K562 (cell line): ENCODE data around the gene SEMA6B. TPM values are rescaled to one million over a fixed set of nuclear protein-coding genes. Genes with fewer than 3 reads are reported as not detected.

Source experiments
- ATAC-seq: fragments of 200-7000 bp; cut with Tn5 transposase; 3 replicates; pipeline ENCODE4 v1.9.1; 2020; ENCODE audit warnings: moderate library complexity
- BruUV-seq: library from RNA; stranded (reverse); fragments of 400-500 nt; replicated peaks from 2 replicates; lab custom pipeline; 2021; lab: Mats Ljungman, UMichigan
- CTCF ChIA-PET: fragments of 300-600 bp; formaldehyde crosslinking; extraction: SDS; loops from one replicate; lab custom pipeline; 2021; ENCODE audit warnings: low intra/inter-chr PET ratio; lab: Yijun Ruan, JAX
- POLR2A ChIA-PET: fragments of 300-600, 350-650 bp; sonication (Branson Sonifier 250); formaldehyde crosslinking; extraction: SDS; loops from one replicate; lab custom pipeline; 2021; ENCODE audit warnings: antibody characterized with exemption, inconsistent platforms; lab: Yijun Ruan, JAX
- DNase-seq, 4 experiments: peaks; one replicate each; pipeline versions ENCODE4 v3.0.0 to v3.0.0-alpha.2; 2011 to 2018; ENCODE audit warnings: low spot score in 3 of 4, mixed read lengths in 3 of 4; ENCODE audit errors: extremely low read depth in 1 of 4
- FAIRE-seq: peaks from 2 replicates; lab custom pipeline; 2011; peaks lifted over from hg19 to GRCh38; lab: Jason Lieb, UNC
- H2AFZ ChIP-seq: 2 replicates; pipeline ENCODE4 v1.6.0; 2011; ENCODE audit warnings: low read depth, low read length, control low read depth, inconsistent platforms
- H3K27ac ChIP-seq: fragments of 200-600 bp; 3 replicates; pipeline ENCODE4 v1.8.0; 2011; ENCODE audit warnings: low read depth, mild to moderate bottlenecking, control low read depth, inconsistent platforms, low read length, moderate library complexity, mixed read lengths; ENCODE audit errors: extremely low read depth
- H3K27me3 ChIP-seq, 2 experiments: fragments of 300-600 bp in 1 of 2; 2 replicates in 1 of 2; 3 replicates in 1 of 2; pipeline versions ENCODE4 v1.6.0 to v1.8.0; 2011; ENCODE audit warnings: inconsistent platforms in 2 of 2, low read length in 2 of 2, mild to moderate bottlenecking in 1 of 2, mixed read lengths in 1 of 2, moderate library complexity in 1 of 2; ENCODE audit not compliant: control insufficient read depth in 2 of 2, insufficient read depth in 2 of 2
- H3K36me3 ChIP-seq: fragments of 300-600 bp; 3 replicates; pipeline ENCODE4 v1.8.0; 2011; ENCODE audit warnings: mild to moderate bottlenecking, low read length, inconsistent platforms; ENCODE audit not compliant: control insufficient read depth, insufficient read depth
- H3K4me1 ChIP-seq, 2 experiments: fragments of 200-600 bp in 1 of 2; replicated peaks in 1 of 2; 2 replicates in 1 of 2; 3 replicates in 1 of 2; pipeline versions ENCODE4 v1.5.1 to v1.8.0; 2011; ENCODE audit warnings: inconsistent platforms in 2 of 2, low read length in 2 of 2, mild to moderate bottlenecking in 1 of 2, mixed read lengths in 1 of 2, moderate library complexity in 1 of 2; ENCODE audit not compliant: control insufficient read depth in 2 of 2, insufficient read depth in 2 of 2
- H3K4me2 ChIP-seq: 2 replicates; pipeline ENCODE4 v1.6.1; 2011; ENCODE audit warnings: low read length, control low read depth, inconsistent platforms, mixed read lengths; ENCODE audit not compliant: insufficient read depth
- H3K4me3 ChIP-seq: fragments of 200-600 bp; sonication (generic), shearing (Covaris generic); 2 replicates; pipeline ENCODE4 v1.5.1; 2016; ENCODE audit warnings: control low read depth, inconsistent platforms
- H3K79me2 ChIP-seq: fragments of 200-600 bp; 3 replicates; pipeline ENCODE4 v1.8.0; 2011; ENCODE audit warnings: low read length, inconsistent platforms; ENCODE audit not compliant: control insufficient read depth, insufficient read depth
- H3K9ac ChIP-seq, 2 experiments: 2 replicates each; pipeline versions ENCODE4 v1.6.0 to v1.6.1; 2011; ENCODE audit warnings: low read depth in 2 of 2, low read length in 2 of 2, control low read depth in 1 of 2, inconsistent platforms in 1 of 2, mild to moderate bottlenecking in 1 of 2, mixed read lengths in 1 of 2; ENCODE audit not compliant: insufficient read depth in 1 of 2
- H3K9me1 ChIP-seq: one replicate; pipeline ENCODE4 v1.6.0; 2011; ENCODE audit warnings: inconsistent platforms, mild to moderate bottlenecking, low read length, moderate library complexity; ENCODE audit not compliant: control insufficient read depth, insufficient read depth
- H3K9me3 ChIP-seq: replicated peaks from 2 replicates; pipeline ENCODE4 v1.5.1; 2011; ENCODE audit warnings: low read depth, low read length, inconsistent platforms; ENCODE audit not compliant: control insufficient read depth, insufficient read depth
- H4K20me1 ChIP-seq: replicated peaks from 2 replicates; pipeline ENCODE4 v1.6.1; 2011; ENCODE audit warnings: low read length, inconsistent platforms, mixed read lengths; ENCODE audit not compliant: control insufficient read depth, insufficient read depth
- ATF1 ChIP-seq, 2 experiments: fragments of 450-650 bp in 1 of 2; IDR thresholded peaks; 2 replicates each; pipeline ENCODE4 v1.6.1; 2016; ENCODE audit warnings: missing compliant biosample characterization in 1 of 2, missing genetic modification characterization in 1 of 2
- E2F1 ChIP-seq: sonication (generic); formaldehyde crosslinking; IDR thresholded peaks from 2 replicates; pipeline ENCODE4 v1.8.1; 2023; ENCODE audit warnings: mild to moderate bottlenecking, missing genetic modification reagents, moderate library complexity
- HOXB6 ChIP-seq: fragments of 250-450 bp; sonication (Bioruptor Pico); IDR thresholded peaks from 2 replicates; pipeline ENCODE4 v1.5.1; 2022; ENCODE audit warnings: mild to moderate bottlenecking, borderline replicate concordance
- MCM3 ChIP-seq: fragments of 450-650 bp; IDR thresholded peaks from 2 replicates; pipeline ENCODE4 v1.6.1; 2016
- RAD51 ChIP-seq: fragments of 450-650 bp; IDR thresholded peaks from 2 replicates; pipeline ENCODE4 v1.7.1; 2016; ENCODE audit warnings: low read depth, mild to moderate bottlenecking, borderline replicate concordance
- TOE1 ChIP-seq, 2 experiments: fragments of 450-650 bp in 1 of 2; sonication (generic) in 1 of 2; formaldehyde crosslinking in 1 of 2; IDR thresholded peaks; 2 replicates each; pipeline versions ENCODE4 v1.7.1 to v1.8.0; 2016 to 2022; ENCODE audit warnings: borderline replicate concordance in 2 of 2, mild to moderate bottlenecking in 2 of 2, antibody characterized with exemption in 1 of 2, inconsistent platforms in 1 of 2, low read depth in 1 of 2, missing genetic modification reagents in 1 of 2, moderate library complexity in 1 of 2
- TSHZ1 ChIP-seq: fragments of 250-450 bp; sonication (Bioruptor Pico); IDR thresholded peaks from 2 replicates; pipeline ENCODE4 v1.4.0; 2020; ENCODE audit warnings: mild to moderate bottlenecking, moderate library complexity
- USF1 ChIP-seq: sonication (generic); formaldehyde crosslinking; IDR thresholded peaks from 2 replicates; pipeline ENCODE4 v1.9.0; 2022; ENCODE audit warnings: mild to moderate bottlenecking, missing genetic modification reagents
- YBX1 ChIP-seq: fragments of 450-650 bp; IDR thresholded peaks from 2 replicates; pipeline ENCODE4 v1.7.1; 2016; ENCODE audit warnings: mild to moderate bottlenecking
- ZHX1 ChIP-seq: fragments of 150-350 bp; conservative IDR thresholded peaks from 2 replicates; pipeline ENCODE4 v1.6.1; 2014; ENCODE audit warnings: low read length
- ZZZ3 ChIP-seq: fragments of 450-650 bp; IDR thresholded peaks from 2 replicates; pipeline ENCODE4 v1.6.1; 2016; ENCODE audit warnings: antibody characterized with exemption, mild to moderate bottlenecking, moderate library complexity
- WGBS: fragments of 100-300 bp; shearing (Covaris generic); methylation state at CpG from one replicate; pipeline ENCODE4 v1.1.6; 2016; ENCODE audit warnings: low coverage, mixed read lengths; ENCODE audit not compliant: insufficient coverage; ENCODE audit errors: missing lambda C conversion rate; 5-methylcytosine and 5-hydroxymethylcytosine counted together
- in situ Hi-C: fragments of 300-500 bp; cut with MboI; formaldehyde crosslinking; loops from 4 replicates; pipeline ENCODE4 v1.15.0; 2018; ENCODE audit warnings: inconsistent platforms, mixed read lengths
- intact Hi-C: fragments of 100-400 bp; cut with micrococcal nuclease; formaldehyde crosslinking; loops from 2 replicates; pipeline ENCODE4 v1.14.2; 2022
- polyA plus RNA-seq, 8 experiments: library from polyadenylated mRNA; depleted of rRNA in 4 of 8; stranded (reverse) in 5 of 8; unstranded in 3 of 8; fragments of >200 nt; fragmentation: Nextera tagmentation in 2 of 8; fragmentation: Illumina TruSeq in 1 of 8; extraction: Ambion mirVana in 2 of 8; extraction: Trizol in 1 of 8; gene quantifications; 2 replicates each; pipeline versions ENCODE4 v1.2.1 to v1.2.3, GENCODE V29; 2011 to 2014; ENCODE audit warnings: inconsistent platforms in 1 of 8, missing spikeins in 1 of 8
- total RNA-seq, 7 experiments: library from RNA; depleted of rRNA in 6 of 7; stranded (reverse); fragments of >200 nt in 6 of 7; fragmentation: Illumina TruSeq in 2 of 7; extraction: Trizol in 2 of 7; gene quantifications; 2 replicates each; pipeline versions ENCODE4 v1.2.1 to v1.2.3, GENCODE V29; 2011 to 2021; ENCODE audit warnings: low replicate concordance in 1 of 7

SEMA6B gene
- total and polyA plus RNA-seq, 9 of the 15 experiments (the other 6 are each of a cell fraction or from before 2014, with no cell fraction given): 0.65 to 4.6 (median 2.5) TPM; not detected in 2

GRCh38 chr19:4539693-4540581 is 19.5 kb downstream of the SEMA6B start, which contains the start of gene LRG1:
TSS of gene LRG1 (minus strand) at chr19:4540036. CDS start at chr19:4540013, 23 bp downstream.
- H2AFZ ChIP-seq: peak within 1 kb of the TSS; percentile 94
- H3K4me2 ChIP-seq: peak within 1 kb of the TSS; percentile 92
- no peaks in the 10 kb centered on the region for H4K20me1 ChIP-seq
- TSS peak; percentile 62 for BruUV-seq
- POLR2A ChIA-PET: interaction anchor here (0.6 to 1.0 kb wide), 6 partner anchors 8 to 317 kb away, joined by 3 to 4 read pairs (median 3); partner anchors contain the start of genes CHAF1A and PLIN4
- in situ Hi-C loops (no loop called here), intact Hi-C loops (no loop called here)
- H3K4me3 ChIP-seq: peak within 1 kb of the TSS; percentile 48
- peak; percentile 89 for ATAC-seq
- H3K9me3 ChIP-seq: no peaks in the 10 kb centered on the region
- peak within 1 kb of the TSS; percentile 82 for H3K27ac ChIP-seq
- peaks cover 9% of the 10 kb centered on the region; the same call in 1 of the 3 replicates for H3K36me3 ChIP-seq
- H3K9me1 ChIP-seq: no peaks in the 10 kb centered on the region
- WGBS: 2% methylated on average over 13 of the region's 14 CpGs
- H3K27me3 ChIP-seq: no peaks in the 10 kb centered on the region
- DNase-seq: peak; percentile 88 to 91 (median 90)
- FAIRE-seq: peak; percentile 100
- CTCF ChIA-PET: no interaction called here
- peaks cover 14 to 50% of the 10 kb centered on the region in 2 experiments; a peak in 4 of 5 replicates for H3K4me1 ChIP-seq
- H3K79me2 ChIP-seq: peaks cover 33% of the 10 kb centered on the region; the same call in 2 of the 3 replicates
- peak within 1 kb of the TSS; percentile 72 to 90 for H3K9ac ChIP-seq
- no peak for TF ChIP-seq RAD51
- no peak for TF ChIP-seq MCM3
- no peak for TF ChIP-seq TSHZ1 (CRISPR knock-in tag)
- no peak for TF ChIP-seq YBX1
- TF ChIP-seq ZZZ3: no peak
- peak; percentile 37; the same call in 1 of the 2 replicates for TF ChIP-seq TOE1 (IDR thresholded peaks at IDR 0.05; ENCODE audit: borderline replicate concordance)
- no peak for TF ChIP-seq TOE1 (CRISPR knock-in tag; IDR thresholded peaks at IDR 0.05; ENCODE audit: borderline replicate concordance, low read depth)
- no peak for TF ChIP-seq E2F1 (CRISPR knock-in tag)
- TF ChIP-seq ZHX1: no peak
- TF ChIP-seq ATF1 (CRISPR knock-in tag; IDR thresholded peaks at IDR 0.05): no peak
- TF ChIP-seq ATF1 (tag; IDR thresholded peaks at IDR 0.05): peak; percentile 34; the same call in 1 of the 2 replicates
- no peak for TF ChIP-seq USF1 (CRISPR knock-in tag)
- no peak for TF ChIP-seq HOXB6
